GM12878 (cell line): ENCODE data around the gene RAB3B. TPM values are rescaled to one million over a fixed set of nuclear protein-coding genes. Genes with fewer than 3 reads are reported as not detected.

Experiments
- ATAC-seq: fragments of 200-7000 bp; cut with Tn5 transposase; 3 replicates; pipeline ENCODE4 v1.9.1; 2020; ENCODE audit warnings: mild to moderate bottlenecking, moderate library complexity
- BruUV-seq: library from RNA; stranded (reverse); fragments of 400-500 nt; replicated peaks from 2 replicates; lab custom pipeline; 2021; lab: Mats Ljungman, UMichigan
- CTCF ChIA-PET: fragments of 300-600 bp; sonication (Branson Sonifier 250); formaldehyde crosslinking; extraction: SDS; loops from one replicate; lab custom pipeline; 2021; ENCODE audit warnings: inconsistent platforms; lab: Yijun Ruan, JAX
- POLR2A ChIA-PET: fragments of 350-600 bp; formaldehyde crosslinking; extraction: SDS; loops from one replicate; lab custom pipeline; 2021; ENCODE audit warnings: inconsistent platforms; lab: Charles Lee
- RAD21 ChIA-PET: fragments of 300-600 bp; sonication (Branson Sonifier 250); formaldehyde crosslinking; loops from one replicate; lab custom pipeline; 2023; ENCODE audit warnings: antibody characterized with exemption; ENCODE audit not compliant: unreplicated experiment; lab: Charles Lee
- SMC1A ChIA-PET: fragments of 300-600 bp; sonication (Branson Sonifier 250); formaldehyde crosslinking; loops from one replicate; lab custom pipeline; 2023; ENCODE audit not compliant: unreplicated experiment, uncharacterized antibody; lab: Charles Lee
- DNase-seq: peaks from one replicate; pipeline ENCODE4 v3.0.0-alpha.2; 2011; ENCODE audit warnings: low read depth, low spot score
- FAIRE-seq: peaks from 3 replicates; lab custom pipeline; 2011; peaks lifted over from hg19 to GRCh38; lab: Jason Lieb, UNC
- H2AFZ ChIP-seq: 2 replicates; pipeline ENCODE4 v1.6.0; 2011; ENCODE audit warnings: low read depth, low read length, control low read depth; ENCODE audit not compliant: control insufficient read depth
- H3K27ac ChIP-seq: 2 replicates; pipeline ENCODE4 v1.5.1; 2011; ENCODE audit warnings: control low read depth; ENCODE audit not compliant: control insufficient read depth, insufficient read depth
- H3K27me3 ChIP-seq, 2 experiments: replicated peaks in 1 of 2; 2 replicates each; pipeline versions ENCODE4 v1.6.0 to v1.6.1; 2011; ENCODE audit warnings: low read length in 1 of 2; ENCODE audit not compliant: control insufficient read depth in 2 of 2, insufficient read depth in 2 of 2
- H3K36me3 ChIP-seq, 2 experiments: 2 replicates each; pipeline ENCODE4 v1.5.1; 2011; ENCODE audit warnings: low read length in 1 of 2; ENCODE audit not compliant: control insufficient read depth in 2 of 2, insufficient read depth in 2 of 2
- H3K4me1 ChIP-seq: 2 replicates; pipeline ENCODE4 v1.6.1; 2011; ENCODE audit warnings: mild to moderate bottlenecking, low read length, moderate library complexity, mixed read lengths; ENCODE audit not compliant: control insufficient read depth, insufficient read depth
- H3K4me2 ChIP-seq: 2 replicates; pipeline ENCODE4 v1.6.0; 2011; ENCODE audit warnings: control low read depth; ENCODE audit not compliant: control insufficient read depth, insufficient read depth
- H3K4me3 ChIP-seq: fragments of 200-600 bp; sonication (generic); 2 replicates; pipeline ENCODE4 v1.5.1; 2016
- H3K79me2 ChIP-seq: 2 replicates; pipeline ENCODE4 v1.6.0; 2011; ENCODE audit warnings: low read length; ENCODE audit not compliant: control insufficient read depth, insufficient read depth
- H3K9ac ChIP-seq: 2 replicates; pipeline ENCODE4 v1.8.0; 2011; ENCODE audit warnings: low read length, control low read depth, mixed read lengths; ENCODE audit not compliant: control insufficient read depth, insufficient read depth
- H3K9me3 ChIP-seq: replicated peaks from 3 replicates; pipeline ENCODE4 v1.5.1; 2011; ENCODE audit warnings: mild to moderate bottlenecking, low read length; ENCODE audit not compliant: control insufficient read depth, insufficient read depth
- H4K20me1 ChIP-seq: 2 replicates; pipeline ENCODE4 v1.6.0; 2011; ENCODE audit not compliant: control insufficient read depth, insufficient read depth
- BHLHE40 ChIP-seq, 2 experiments: fragments of 450-650 bp in 1 of 2; IDR thresholded peaks; 2 replicates each; pipeline ENCODE4 v1.6.1; 2011 to 2017; ENCODE audit warnings: low read depth in 2 of 2, borderline replicate concordance in 1 of 2, improper control_type of control experiment in 1 of 2, low read length in 1 of 2, mild to moderate bottlenecking in 1 of 2
- DPF2 ChIP-seq: fragments of 450-650 bp; IDR thresholded peaks from 2 replicates; pipeline ENCODE4 v1.6.1; 2017; ENCODE audit warnings: mild to moderate bottlenecking
- IKZF2 ChIP-seq, 2 experiments: fragments of 450-650 bp; IDR thresholded peaks; 2 replicates each; pipeline ENCODE4 v1.6.1; 2017; ENCODE audit warnings: mild to moderate bottlenecking in 2 of 2, moderate library complexity in 2 of 2
- NR2F1 ChIP-seq: fragments of 450-650 bp; conservative IDR thresholded peaks from 2 replicates; pipeline ENCODE4 v1.6.1; 2017; ENCODE audit warnings: mild to moderate bottlenecking
- PAX5 ChIP-seq: IDR thresholded peaks from 2 replicates; pipeline ENCODE4 v1.6.1; 2011; ENCODE audit warnings: low read depth, low read length, borderline replicate concordance
- POLR2A ChIP-seq: IDR thresholded peaks from 2 replicates; pipeline ENCODE4 v1.6.1; 2011; ENCODE audit warnings: low read depth, mild to moderate bottlenecking, low read length
- WGBS: methylation state at CpG from one replicate; pipeline ENCODE4 v1.1.6; 2016; ENCODE audit warnings: low lambda C conversion rate; ENCODE audit not compliant: insufficient replicate concordance, insufficient coverage; ENCODE audit errors: missing lambda C conversion rate; 5-methylcytosine and 5-hydroxymethylcytosine counted together
- in situ Hi-C: fragments of 300-500 bp; cut with MboI; formaldehyde crosslinking; loops from 9 replicates; pipeline ENCODE4 v1.14.3; 2018; ENCODE audit warnings: mixed read lengths
- intact Hi-C: fragments of 100-400 bp; cut with micrococcal nuclease; formaldehyde crosslinking; loops from one replicate; pipeline ENCODE4 v1.14.2; 2022; ENCODE audit not compliant: unreplicated experiment
- polyA plus RNA-seq, 11 experiments: library from polyadenylated mRNA; depleted of rRNA in 4 of 11; unstranded in 6 of 11; stranded (reverse) in 5 of 11; fragments of >200 nt; fragmentation: Nextera tagmentation in 4 of 11; fragmentation: Illumina TruSeq in 1 of 11; extraction: Ambion mirVana in 4 of 11; extraction: Trizol in 1 of 11; gene quantifications; 1 replicate in 1 of 11; 2 replicates in 10 of 11; pipeline versions ENCODE4 v1.2.1 to v1.2.3, GENCODE V29; 2011 to 2016; ENCODE audit warnings: inconsistent platforms in 2 of 11, missing spikeins in 2 of 11, low read depth in 1 of 11
- total RNA-seq, 4 experiments: library from RNA; depleted of rRNA in 3 of 4; stranded (reverse); fragments of >200 nt in 3 of 4; fragmentation: Illumina TruSeq in 1 of 4; extraction: Trizol in 1 of 4; gene quantifications; 2 replicates each; pipeline versions ENCODE4 v1.2.1 to v1.2.3, GENCODE V29; 2013 to 2021
- TF ChIP-seq, protein P1 (sequence below): fragments of 450-650 bp; IDR thresholded peaks from 2 replicates; pipeline ENCODE4 v1.6.1; 2017; ENCODE audit warnings: antibody characterized with exemption, mild to moderate bottlenecking, moderate library complexity
- TF ChIP-seq, protein P2 (sequence below): IDR thresholded peaks from 2 replicates; pipeline ENCODE4 v1.6.1; 2011; ENCODE audit warnings: low read depth, mild to moderate bottlenecking, low read length, moderate library complexity, borderline replicate concordance; ENCODE audit errors: extremely low read depth
- TF ChIP-seq, protein P3 (sequence below): IDR thresholded peaks from 2 replicates; pipeline ENCODE4 v1.6.1; 2012; ENCODE audit warnings: low read length, inconsistent platforms
- TF ChIP-seq, protein P4 (sequence below): fragments of 450-650 bp; IDR thresholded peaks from 2 replicates; pipeline ENCODE4 v1.6.1; 2017; ENCODE audit warnings: low read depth, mild to moderate bottlenecking, moderate library complexity
- TF ChIP-seq, protein P5 (sequence below): fragments of 450-650 bp; IDR thresholded peaks from 2 replicates; pipeline ENCODE4 v1.6.1; 2018; ENCODE audit warnings: mild to moderate bottlenecking, low read depth, moderate library complexity; ENCODE audit not compliant: partially characterized antibody

Gene RAB3B
- total and polyA plus RNA-seq, 10 of the 15 experiments (the other 5 are each of a cell fraction or from before 2014, with no cell fraction given) = 0.05 to 0.32 (median 0.24) TPM

DNA sequence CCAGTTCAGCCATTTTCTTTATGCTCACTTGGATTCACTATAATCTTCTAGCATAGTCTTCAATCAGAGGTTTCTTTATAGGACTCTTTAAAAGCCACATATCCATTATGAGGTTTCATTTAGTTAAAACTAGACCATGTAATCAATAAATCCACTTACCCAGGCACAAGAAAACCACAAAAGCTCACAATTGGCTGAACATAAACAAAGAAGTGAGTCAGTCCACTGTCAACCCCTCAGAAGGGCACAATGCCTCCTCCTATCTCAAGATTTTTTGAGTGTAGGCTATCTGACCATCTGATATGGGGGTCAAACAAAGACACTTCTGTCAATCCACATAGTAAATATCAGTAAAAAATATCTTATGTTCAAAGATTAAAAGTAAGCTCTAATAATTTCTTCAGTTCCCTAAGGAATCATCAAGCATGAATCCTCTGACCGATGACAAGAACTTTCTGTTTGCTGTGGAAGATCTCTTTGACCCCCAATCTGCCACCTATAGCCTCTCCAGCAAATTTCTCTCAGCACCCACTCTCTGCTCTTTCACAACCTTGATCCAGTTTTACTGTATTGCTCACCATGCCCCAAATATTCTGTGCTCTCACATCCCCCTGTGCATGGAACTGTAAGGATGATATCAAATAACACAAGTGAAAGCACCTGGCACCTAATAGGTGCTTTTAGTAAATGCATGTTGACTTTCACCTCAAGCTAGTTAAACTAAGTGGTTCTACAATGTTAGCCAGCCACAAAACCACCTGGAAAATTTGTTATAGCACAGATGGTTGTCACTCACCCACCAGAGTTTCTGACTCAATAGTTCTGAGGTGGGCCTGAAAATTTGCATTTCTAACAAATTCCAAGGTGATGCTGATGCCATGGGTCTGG lies 16.7 kb downstream of the RAB3B start:
- CTCF ChIA-PET = interaction anchor here (0.6 to 3.4 kb wide), 5 partner anchors 10 to 346 kb away, joined by 3 to 10 read pairs (median 4); no protein-coding TSS in a partner anchor
- FAIRE-seq (no peak), DNase-seq (peak; percentile 30), ATAC-seq (peak; percentile 84)
- SMC1A ChIA-PET = interaction anchor here (0.7 to 5.1 kb wide), 11 partner anchors 11 to 254 kb away, joined by 3 to 66 read pairs (median 3); no protein-coding TSS in a partner anchor
- H3K9ac ChIP-seq = no peak overlapping the region
- WGBS = 0% methylated on average over 1 of the region's 1 CpG
- RAD21 ChIA-PET = interaction anchor here (1.2 to 1.5 kb wide), 4 partner anchors 11 to 77 kb away, joined by 5 to 8 read pairs (median 6); no protein-coding TSS in a partner anchor
- H4K20me1 ChIP-seq = no peaks in the 10 kb centered on the region
- H3K36me3 ChIP-seq = no peaks in the 10 kb centered on the region
- H3K4me2 ChIP-seq = peak overlapping the region; percentile 13
- H3K27me3 ChIP-seq = no peaks in the 10 kb centered on the region
- in situ Hi-C loops = no loop called here
- H3K4me1 ChIP-seq = peaks cover 23% of the 10 kb centered on the region
- intact Hi-C loops = no loop called here
- peak overlapping the region; percentile 46 for H3K27ac ChIP-seq
- H2AFZ ChIP-seq = no peak overlapping the region
- no peaks in the 10 kb centered on the region for H3K79me2 ChIP-seq
- no peaks in the 10 kb centered on the region for H3K9me3 ChIP-seq
- POLR2A ChIA-PET = interaction anchor here (0.9 to 1.0 kb wide), 3 partner anchors 14 to 21 kb away, joined by 3 to 5 read pairs (median 3); no protein-coding TSS in a partner anchor
- BruUV-seq = no TSS peak
- H3K4me3 ChIP-seq = no peak overlapping the region
- peak; percentile 36 to 65; a peak in 2 of 4 replicates for TF ChIP-seq IKZF2 (IDR thresholded peaks at IDR 0.05)
- no peak for TF ChIP-seq POLR2A
- peak; percentile 71 for TF ChIP-seq NR2F1
- 0 out of 4 replicates have a peak, but pooled peaks of 1 of the 2 experiments have one; percentile 20 for TF ChIP-seq BHLHE40 (IDR thresholded peaks at IDR 0.05; ENCODE audit: borderline replicate concordance in 1 of 2, low read depth in 2 of 2, low read length in 1 of 2)
- TF ChIP-seq PAX5 = peak; percentile 39; the same call in 1 of the 2 replicates
- TF ChIP-seq, protein P1, sequence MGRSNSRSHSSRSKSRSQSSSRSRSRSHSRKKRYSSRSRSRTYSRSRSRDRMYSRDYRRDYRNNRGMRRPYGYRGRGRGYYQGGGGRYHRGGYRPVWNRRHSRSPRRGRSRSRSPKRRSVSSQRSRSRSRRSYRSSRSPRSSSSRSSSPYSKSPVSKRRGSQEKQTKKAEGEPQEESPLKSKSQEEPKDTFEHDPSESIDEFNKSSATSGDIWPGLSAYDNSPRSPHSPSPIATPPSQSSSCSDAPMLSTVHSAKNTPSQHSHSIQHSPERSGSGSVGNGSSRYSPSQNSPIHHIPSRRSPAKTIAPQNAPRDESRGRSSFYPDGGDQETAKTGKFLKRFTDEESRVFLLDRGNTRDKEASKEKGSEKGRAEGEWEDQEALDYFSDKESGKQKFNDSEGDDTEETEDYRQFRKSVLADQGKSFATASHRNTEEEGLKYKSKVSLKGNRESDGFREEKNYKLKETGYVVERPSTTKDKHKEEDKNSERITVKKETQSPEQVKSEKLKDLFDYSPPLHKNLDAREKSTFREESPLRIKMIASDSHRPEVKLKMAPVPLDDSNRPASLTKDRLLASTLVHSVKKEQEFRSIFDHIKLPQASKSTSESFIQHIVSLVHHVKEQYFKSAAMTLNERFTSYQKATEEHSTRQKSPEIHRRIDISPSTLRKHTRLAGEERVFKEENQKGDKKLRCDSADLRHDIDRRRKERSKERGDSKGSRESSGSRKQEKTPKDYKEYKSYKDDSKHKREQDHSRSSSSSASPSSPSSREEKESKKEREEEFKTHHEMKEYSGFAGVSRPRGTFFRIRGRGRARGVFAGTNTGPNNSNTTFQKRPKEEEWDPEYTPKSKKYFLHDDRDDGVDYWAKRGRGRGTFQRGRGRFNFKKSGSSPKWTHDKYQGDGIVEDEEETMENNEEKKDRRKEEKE = no peak
- TF ChIP-seq, protein P2, sequence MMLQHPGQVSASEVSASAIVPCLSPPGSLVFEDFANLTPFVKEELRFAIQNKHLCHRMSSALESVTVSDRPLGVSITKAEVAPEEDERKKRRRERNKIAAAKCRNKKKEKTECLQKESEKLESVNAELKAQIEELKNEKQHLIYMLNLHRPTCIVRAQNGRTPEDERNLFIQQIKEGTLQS = no peak
- TF ChIP-seq, protein P3, sequence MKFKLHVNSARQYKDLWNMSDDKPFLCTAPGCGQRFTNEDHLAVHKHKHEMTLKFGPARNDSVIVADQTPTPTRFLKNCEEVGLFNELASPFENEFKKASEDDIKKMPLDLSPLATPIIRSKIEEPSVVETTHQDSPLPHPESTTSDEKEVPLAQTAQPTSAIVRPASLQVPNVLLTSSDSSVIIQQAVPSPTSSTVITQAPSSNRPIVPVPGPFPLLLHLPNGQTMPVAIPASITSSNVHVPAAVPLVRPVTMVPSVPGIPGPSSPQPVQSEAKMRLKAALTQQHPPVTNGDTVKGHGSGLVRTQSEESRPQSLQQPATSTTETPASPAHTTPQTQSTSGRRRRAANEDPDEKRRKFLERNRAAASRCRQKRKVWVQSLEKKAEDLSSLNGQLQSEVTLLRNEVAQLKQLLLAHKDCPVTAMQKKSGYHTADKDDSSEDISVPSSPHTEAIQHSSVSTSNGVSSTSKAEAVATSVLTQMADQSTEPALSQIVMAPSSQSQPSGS = no peak
- TF ChIP-seq, protein P4, sequence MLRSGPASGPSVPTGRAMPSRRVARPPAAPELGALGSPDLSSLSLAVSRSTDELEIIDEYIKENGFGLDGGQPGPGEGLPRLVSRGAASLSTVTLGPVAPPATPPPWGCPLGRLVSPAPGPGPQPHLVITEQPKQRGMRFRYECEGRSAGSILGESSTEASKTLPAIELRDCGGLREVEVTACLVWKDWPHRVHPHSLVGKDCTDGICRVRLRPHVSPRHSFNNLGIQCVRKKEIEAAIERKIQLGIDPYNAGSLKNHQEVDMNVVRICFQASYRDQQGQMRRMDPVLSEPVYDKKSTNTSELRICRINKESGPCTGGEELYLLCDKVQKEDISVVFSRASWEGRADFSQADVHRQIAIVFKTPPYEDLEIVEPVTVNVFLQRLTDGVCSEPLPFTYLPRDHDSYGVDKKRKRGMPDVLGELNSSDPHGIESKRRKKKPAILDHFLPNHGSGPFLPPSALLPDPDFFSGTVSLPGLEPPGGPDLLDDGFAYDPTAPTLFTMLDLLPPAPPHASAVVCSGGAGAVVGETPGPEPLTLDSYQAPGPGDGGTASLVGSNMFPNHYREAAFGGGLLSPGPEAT = peak; percentile 29; the same call in 1 of the 2 replicates
- TF ChIP-seq DPF2 = peak; percentile 46
- TF ChIP-seq, protein P5, sequence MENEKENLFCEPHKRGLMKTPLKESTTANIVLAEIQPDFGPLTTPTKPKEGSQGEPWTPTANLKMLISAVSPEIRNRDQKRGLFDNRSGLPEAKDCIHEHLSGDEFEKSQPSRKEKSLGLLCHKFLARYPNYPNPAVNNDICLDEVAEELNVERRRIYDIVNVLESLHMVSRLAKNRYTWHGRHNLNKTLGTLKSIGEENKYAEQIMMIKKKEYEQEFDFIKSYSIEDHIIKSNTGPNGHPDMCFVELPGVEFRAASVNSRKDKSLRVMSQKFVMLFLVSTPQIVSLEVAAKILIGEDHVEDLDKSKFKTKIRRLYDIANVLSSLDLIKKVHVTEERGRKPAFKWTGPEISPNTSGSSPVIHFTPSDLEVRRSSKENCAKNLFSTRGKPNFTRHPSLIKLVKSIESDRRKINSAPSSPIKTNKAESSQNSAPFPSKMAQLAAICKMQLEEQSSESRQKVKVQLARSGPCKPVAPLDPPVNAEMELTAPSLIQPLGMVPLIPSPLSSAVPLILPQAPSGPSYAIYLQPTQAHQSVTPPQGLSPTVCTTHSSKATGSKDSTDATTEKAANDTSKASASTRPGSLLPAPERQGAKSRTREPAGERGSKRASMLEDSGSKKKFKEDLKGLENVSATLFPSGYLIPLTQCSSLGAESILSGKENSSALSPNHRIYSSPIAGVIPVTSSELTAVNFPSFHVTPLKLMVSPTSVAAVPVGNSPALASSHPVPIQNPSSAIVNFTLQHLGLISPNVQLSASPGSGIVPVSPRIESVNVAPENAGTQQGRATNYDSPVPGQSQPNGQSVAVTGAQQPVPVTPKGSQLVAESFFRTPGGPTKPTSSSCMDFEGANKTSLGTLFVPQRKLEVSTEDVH = no peak
